NK-92 treated with Interleukin-12 subunit alpha and Interleukin-12 subunit beta, amount 100 ng/mL, for 24 hours (cell line): Measurements from ENCODE around the gene NINJ2.
"Not testable (repeated sequence)": the region's sequence is repeated elsewhere in the genome, so short reads cannot be mapped to it uniquely, and the experiment has no call there.

Source experiments
- DNase-seq: peaks from one replicate; lab custom pipeline; 2025; lab: John Stamatoyannopoulos, UW

Gene NINJ2

DNA sequence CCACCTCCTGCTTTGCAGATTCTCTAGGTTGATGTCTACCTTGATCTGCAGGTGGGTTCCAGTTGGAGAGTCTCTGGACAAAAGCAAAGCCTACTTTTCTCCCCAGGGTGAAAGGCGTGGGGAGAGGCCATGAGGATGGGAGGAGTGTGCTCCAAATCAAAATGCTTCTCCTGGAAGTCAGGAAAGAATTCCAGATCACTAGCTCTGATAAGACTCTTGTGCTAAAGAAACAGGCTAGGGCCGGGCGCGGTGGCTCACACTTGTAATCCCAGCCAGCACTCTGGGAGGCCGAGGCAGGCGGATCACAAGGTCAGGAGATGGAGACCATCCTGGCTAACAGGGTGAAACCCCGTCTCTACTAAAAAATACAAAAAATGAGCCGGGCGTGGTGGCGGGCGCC, 21.9 kb downstream of the NINJ2 start:
- DNase-seq: not testable (repeated sequence)

GRCh38 chr12:640773-641172, 22.5 kb downstream of the NINJ2 start:
- DNase-seq: no peak

- DNase-seq: no peak
Measured at GRCh38 chr12:639988-640387, 23.3 kb downstream of the NINJ2 start.

GRCh38 chr12:639566-639965, 23.7 kb downstream of the NINJ2 start:
- DNase-seq: no peak

DNA sequence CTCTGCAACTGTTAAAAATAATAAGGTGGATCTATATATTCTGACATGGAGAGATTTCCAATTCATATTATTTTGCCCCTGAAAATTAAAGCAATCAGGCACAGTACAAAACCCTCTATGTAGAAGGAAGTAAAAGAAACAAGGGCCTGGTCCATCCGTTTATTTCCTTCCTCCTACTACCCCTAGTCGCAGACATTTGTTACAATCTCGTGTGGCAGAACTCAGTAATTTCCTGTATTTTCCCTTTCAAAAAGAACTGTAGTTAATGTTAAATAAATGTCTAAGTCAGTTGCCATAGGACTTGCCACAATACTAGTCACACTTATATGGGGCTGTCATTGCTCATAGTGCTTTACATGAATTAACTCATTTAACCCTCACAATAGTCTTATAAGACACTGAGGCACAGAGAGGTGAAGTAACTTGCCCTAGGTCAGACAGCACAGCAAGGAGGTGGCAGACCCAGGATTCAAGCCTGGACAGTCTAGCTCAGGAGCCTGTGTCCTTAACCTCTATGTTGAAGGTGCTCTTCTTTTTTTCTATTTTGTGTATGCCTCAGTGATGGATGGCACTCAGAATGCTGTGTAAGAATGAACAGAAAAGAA, 24.2 kb downstream of the NINJ2 start:
- no peak for DNase-seq

GRCh38 chr12:636632-637031, 26.6 kb downstream of the NINJ2 start:
- DNase-seq: no peak

- no peak for DNase-seq
Measured at GRCh38 chr12:633731-634130, 29.5 kb downstream of the NINJ2 start.

GRCh38 chr12:632102-632696, 31.0 kb downstream of the NINJ2 start:
- DNase-seq: no peak

DNA sequence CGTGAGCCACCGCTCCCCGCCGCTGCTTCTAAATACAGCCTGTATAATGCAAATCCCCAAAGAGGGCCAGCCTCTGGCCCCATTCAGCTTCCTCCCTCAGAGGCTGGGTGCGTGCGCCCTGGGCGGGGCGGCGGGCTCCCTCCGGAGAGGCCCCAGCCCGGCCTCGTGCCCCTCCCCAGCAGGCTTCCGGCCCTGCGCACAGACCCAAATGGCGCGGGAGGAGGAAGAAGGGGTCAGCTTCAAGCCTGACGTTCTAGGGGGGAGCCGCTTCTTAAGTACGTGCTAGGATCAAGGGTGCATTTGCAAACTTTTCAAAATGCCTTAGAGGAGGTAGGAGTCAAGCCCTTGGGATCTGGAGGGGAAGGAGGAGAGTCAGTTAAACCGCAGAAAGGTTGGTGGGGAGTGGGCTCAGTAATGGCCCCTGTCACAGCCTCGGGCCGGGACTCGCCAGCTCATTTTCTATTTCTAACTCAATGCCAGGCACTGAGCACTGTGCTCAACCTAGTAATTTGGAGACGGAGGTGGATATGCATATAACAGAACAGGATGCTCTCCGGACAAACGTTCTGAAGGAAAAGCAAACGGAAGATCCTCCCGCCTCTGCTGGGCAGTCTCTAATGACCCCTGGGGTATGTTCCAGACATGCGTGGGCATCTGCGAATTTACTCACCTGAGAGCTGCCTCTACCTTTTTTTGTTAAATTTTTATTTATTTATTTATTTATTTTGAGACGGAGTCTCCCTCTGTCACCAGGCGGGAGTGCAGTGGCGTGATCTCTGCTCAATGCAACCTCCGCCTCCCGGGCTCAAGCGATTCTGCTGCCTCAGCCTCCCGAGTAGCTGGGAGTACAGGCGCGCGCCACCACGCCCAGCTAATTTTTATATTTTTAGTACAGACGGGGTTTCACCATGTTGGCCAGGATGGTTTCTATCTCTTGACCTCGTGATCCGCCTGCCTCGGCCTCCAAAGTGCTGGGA, 32.3 kb downstream of the NINJ2 start:
- DNase-seq: no peak

- DNase-seq: not testable (repeated sequence)
Measured at GRCh38 chr12:628742-629078, 34.5 kb downstream of the NINJ2 start.

DNA sequence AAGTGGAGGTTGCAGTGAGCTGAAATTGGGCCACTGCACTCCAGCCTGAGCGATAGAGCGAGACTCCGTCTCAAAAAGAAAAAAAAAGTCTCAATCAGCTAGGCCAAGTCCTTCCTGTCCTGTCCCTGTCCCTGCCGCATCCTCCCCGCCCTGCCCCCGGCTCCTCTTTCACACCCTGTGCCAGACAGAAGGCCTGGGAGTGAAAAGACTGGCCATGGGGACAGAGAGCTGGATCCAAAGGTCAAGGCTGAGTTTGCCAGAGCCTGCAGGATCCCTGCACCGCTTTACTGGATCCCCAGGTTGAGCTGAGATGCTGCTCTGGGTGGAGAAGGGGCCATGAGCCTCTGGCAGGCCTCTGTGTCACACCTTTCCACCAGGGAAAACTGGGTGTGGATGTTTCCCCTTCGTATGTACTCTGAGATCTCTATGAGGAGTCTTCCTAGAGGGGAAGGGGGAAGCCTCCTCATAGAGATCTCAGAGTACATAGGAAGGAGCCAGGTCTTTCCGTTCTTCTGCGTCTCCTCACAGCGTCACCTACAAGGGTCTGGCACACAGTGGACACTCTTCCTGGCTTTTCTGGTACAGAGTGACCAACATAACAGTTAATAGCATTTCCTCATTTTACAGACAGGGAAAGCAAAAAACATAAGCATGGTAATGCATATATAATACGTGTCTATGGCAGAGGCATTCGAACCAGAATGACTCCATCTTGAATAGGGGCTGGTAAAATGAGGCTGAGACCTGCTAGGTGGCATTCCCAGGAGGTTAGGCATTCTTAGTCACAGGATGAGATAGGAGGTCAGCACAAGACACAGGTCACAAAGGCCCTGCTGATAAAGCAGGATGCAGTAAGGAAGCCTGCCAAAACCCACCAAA, 35.1 kb downstream of the NINJ2 start:
- no peak for DNase-seq

DNA sequence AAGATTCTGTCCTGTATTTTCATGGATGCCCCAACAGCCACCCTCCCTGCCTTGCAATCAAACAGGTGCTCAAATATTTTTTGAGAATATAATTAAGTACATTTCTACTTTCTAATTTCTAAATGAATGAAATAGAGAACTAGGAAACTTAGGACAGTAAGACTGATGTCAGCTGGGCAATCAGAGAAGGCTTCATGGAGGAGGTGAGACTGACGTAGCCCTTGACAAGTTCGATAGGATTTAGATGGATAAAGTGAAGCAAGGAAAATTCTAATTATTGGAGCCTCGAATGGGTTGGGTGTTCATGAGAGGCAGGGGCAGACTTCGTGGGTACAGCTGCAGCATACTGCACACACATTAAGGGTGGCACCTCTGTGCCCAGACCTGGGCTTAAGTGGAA, 36.0 kb downstream of the NINJ2 start:
- no peak for DNase-seq

DNA sequence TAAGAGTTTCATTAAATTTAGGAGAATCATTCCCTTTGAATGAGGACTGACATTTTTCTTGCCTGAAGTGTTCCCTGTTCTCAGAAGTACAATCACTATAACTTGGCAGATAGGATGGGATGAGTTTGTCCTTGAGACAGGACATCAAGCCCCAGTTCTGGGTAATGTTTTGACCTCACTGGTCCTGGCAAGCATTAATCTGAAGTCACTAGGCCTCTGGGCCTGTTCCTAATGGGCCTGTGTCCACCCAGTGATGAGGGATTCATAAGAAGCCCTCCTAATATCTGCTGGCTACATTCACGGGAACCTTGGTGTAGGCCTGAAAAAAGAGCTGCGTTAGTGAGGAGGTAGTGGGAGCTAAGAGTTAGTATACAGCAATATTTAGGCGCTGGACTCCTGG, 37.2 kb downstream of the NINJ2 start:
- DNase-seq: no peak

DNA sequence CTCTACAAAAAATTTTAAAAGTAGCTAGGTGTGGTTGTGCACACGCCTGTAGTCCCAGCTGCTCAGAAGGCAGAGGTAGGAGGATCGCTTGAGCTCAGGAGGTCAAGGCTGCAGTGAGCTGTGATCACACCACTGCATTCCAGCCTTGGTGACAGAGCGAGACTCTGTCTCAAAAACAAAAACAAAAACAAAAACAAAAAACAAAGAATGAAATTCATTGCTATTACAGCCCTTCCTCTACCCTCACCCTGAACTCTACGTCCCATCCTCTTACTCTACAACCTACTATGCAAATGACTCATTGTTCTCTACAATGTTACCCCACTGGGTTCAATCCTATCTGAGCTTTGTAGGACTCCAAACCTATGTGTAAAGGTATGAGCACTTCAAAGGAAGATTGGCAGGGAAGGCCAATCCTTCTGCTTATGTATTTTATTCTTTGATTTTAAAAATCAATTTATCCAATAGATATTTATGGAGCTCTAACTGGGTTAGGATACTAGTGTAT, 39.3 kb downstream of the NINJ2 start:
- DNase-seq: no peak

GRCh38 chr12:623172-623864, 39.9 kb downstream of the NINJ2 start:
- no peak for DNase-seq

GRCh38 chr12:622416-622815, 40.8 kb downstream of the NINJ2 start:
- DNase-seq: no peak

DNA sequence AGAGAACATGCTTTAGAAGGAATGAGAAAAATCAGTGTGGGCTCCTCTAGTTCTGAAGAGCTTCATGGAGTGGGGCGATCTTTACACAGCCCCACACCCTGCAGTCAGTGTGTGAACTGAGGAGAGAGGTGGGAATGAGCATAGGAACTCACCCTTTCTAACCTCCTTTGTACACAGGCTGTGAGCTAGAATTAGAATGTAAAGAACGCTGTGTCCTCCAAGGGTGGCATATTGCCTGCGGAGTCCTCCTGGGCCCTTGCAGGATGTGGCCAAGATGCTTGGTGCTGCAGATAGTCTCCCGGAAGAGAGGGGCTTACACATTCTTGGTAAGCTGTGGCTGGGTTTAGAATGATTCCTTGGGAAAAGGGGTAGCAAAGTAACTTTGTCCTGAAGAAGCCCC, 43.9 kb downstream of the NINJ2 start:
- no peak for DNase-seq

GRCh38 chr12:618605-619004, 44.6 kb downstream of the NINJ2 start:
- no peak for DNase-seq

DNA sequence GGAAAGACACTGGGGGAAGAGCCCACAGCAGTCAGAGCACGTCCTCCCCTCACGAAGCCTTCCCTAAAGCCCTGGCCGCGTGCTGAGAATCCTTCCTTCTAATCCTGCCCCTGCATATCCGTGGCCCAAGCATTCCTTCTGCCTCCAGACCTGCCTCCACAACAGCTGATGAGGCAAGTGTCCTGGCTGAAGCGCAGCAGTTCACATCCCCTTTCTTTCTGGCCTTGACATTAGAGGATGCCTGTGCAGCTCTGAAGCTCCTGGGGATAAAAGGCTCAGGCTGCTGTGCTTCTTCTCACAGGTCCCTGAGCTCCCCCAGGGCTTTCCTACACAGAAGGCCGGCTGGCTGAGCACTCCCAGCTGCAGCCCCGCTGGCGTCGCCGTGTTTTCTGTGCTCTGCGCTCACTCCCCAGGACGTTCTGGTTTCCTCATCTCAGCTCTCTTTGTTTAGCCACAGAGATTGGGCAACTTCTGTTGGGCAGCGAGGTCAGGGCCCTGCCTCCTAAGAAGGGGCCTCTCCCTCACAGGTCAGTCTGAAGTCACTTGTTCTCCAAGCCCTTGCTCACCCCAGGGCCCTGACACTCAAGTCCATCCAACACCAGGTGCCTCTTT, 45.8 kb downstream of the NINJ2 start:
- DNase-seq: peak; percentile 12

DNA sequence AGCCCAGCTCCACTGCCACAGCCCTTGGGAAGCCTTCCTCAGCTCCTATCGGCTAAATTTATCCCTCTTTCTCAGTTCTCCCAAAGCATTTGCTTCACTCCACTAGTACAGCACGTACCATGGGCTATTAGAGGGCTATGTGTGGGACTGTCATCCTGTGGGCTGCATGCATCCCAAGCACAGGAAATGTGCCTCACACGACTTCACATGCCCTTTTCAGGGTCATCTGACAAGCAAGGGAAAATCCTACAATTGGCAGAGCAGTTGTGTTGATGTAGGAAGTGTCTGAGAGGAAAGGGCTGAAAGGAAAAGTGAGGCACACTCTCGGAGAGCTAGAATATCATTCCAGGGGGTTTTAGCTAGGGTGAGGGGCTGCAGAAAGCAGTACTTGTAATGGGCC, 47.6 kb downstream of the NINJ2 start:
- DNase-seq: no peak

DNA sequence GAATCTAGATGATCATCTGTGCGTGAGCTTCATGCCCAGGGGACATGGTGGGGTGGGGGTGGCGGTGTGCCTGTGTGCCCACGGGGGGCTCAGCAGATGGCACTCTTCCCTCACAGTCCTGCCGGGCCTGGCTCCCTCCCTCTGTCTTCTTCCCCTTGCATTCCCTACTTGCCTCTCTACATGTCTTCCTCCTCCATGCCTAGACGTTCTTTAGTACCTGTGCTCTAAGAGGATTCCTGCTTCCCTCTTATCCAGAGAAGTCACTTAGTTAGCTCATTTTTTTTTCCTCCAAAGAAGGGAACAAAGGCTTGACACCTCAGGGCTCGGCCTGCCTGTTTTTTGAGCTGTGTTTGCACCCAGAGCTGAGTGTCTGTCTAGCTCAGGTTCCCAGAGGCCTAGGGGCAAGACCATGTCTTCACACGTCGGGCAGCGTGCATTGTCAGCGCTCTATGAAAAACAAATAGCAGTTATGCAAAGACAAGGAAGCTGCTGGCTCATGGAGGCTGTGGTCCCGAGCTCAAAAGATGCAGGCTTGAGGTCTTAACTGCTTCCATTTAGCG, 48.8 kb downstream of the NINJ2 start:
- peak; percentile 14 for DNase-seq
